Suprapubic skin (tissue), 4 donors: Measurements from ENCODE around the gene PNMA6E.

Experiments
- EP300 ChIP-seq: sonication (generic); formaldehyde crosslinking; IDR thresholded peaks from one replicate; pipeline ENCODE4 v1.6.1; 2017; ENCODE audit warnings: antibody characterized with exemption
- POLR2A ChIP-seq, 2 donors: fragments of 450-650 bp; IDR thresholded peaks; one replicate each; pipeline ENCODE4 v1.6.1; 2017; ENCODE audit warnings: antibody characterized with exemption in 2 of 2, mild to moderate bottlenecking in 2 of 2, moderate library complexity in 2 of 2
- POLR2AphosphoS5 ChIP-seq, 3 donors: sonication (generic); formaldehyde crosslinking; IDR thresholded peaks; one replicate each; pipeline ENCODE4 v1.6.1; 2017; ENCODE audit warnings: antibody characterized with exemption in 3 of 3
- TF ChIP-seq, protein P1 (sequence below), 2 donors: fragments of 200-600 bp in 1 of 2; fragments of 450-650 bp in 1 of 2; sonication (generic) in 1 of 2; IDR thresholded peaks; one replicate each; pipeline ENCODE4 v1.5.1; 2016 to 2019; ENCODE audit warnings: antibody characterized with exemption in 2 of 2, mild to moderate bottlenecking in 1 of 2, moderate library complexity in 1 of 2

DNA sequence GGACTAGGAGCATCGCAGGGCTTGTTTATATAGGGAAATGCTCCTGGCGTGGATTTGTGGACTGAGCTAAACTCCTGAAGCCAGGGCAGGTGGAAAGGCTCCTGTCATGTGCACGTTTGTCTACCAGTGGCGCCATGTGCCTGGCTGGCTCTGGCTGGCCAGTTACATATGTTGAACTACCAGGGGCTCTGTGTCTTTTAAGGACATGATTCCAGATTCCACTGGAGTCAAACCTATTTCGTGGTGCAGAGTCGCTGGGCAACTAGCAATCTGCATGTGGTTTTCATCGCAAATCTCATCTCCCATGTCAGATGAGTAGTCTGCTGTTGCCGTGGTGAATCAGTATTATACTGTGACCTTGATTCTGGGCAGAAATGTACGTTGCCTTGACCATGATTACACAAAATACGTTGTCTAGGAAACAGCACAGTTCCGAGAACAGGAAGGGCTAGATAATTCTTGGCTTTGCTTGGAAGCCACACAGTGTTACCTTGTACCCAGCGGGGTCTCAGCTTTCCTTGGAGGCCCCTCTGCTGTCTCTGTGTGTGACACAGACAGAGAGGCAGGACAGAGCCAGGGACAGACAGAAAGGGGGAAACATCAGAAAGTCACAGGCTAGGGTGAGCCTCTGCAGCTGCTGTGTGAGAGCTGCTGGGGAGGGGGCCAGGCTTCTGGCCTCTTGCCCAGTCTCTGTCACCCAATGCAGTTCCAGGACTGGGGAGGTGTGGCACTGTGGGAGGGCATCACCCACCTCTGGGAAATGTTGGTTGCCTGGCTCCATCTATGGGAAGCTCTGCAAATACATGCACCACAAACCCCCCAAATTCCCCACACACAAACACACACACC is 19.2 kb downstream of the PNMA6E start:
- TF ChIP-seq, protein P1, sequence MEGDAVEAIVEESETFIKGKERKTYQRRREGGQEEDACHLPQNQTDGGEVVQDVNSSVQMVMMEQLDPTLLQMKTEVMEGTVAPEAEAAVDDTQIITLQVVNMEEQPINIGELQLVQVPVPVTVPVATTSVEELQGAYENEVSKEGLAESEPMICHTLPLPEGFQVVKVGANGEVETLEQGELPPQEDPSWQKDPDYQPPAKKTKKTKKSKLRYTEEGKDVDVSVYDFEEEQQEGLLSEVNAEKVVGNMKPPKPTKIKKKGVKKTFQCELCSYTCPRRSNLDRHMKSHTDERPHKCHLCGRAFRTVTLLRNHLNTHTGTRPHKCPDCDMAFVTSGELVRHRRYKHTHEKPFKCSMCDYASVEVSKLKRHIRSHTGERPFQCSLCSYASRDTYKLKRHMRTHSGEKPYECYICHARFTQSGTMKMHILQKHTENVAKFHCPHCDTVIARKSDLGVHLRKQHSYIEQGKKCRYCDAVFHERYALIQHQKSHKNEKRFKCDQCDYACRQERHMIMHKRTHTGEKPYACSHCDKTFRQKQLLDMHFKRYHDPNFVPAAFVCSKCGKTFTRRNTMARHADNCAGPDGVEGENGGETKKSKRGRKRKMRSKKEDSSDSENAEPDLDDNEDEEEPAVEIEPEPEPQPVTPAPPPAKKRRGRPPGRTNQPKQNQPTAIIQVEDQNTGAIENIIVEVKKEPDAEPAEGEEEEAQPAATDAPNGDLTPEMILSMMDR (IDR thresholded peaks at IDR 0.05): no peak
- TF ChIP-seq EP300: no peak
- TF ChIP-seq POLR2A (IDR thresholded peaks at IDR 0.05): no peak
- TF ChIP-seq POLR2AphosphoS5 (IDR thresholded peaks at IDR 0.05): no peak
